K562 (cell line): ENCODE measurements around the gene AGPAT1. TPM values are rescaled to one million over a fixed set of nuclear protein-coding genes. Genes with fewer than 3 reads are reported as not detected.

Experiments used
- AFF1 ChIP-seq, 2 experiments: fragments of 450-650 bp; IDR thresholded peaks; 2 replicates each; pipeline ENCODE4 v1.6.1; 2018; ENCODE audit warnings: mild to moderate bottlenecking in 2 of 2, low read depth in 1 of 2; ENCODE audit not compliant: partially characterized antibody in 2 of 2
- BDP1 ChIP-seq: IDR thresholded peaks from 3 replicates; pipeline ENCODE4 v1.6.1; 2011; ENCODE audit not compliant: insufficient read length, insufficient read depth
- CBFA2T2 ChIP-seq: fragments of 450-650 bp; conservative IDR thresholded peaks from 2 replicates; pipeline ENCODE4 v1.6.1; 2017; ENCODE audit warnings: mild to moderate bottlenecking
- FOXK2 ChIP-seq, 2 experiments: fragments of 450-650 bp; IDR thresholded peaks in 1 of 2; conservative IDR thresholded peaks in 1 of 2; 2 replicates each; pipeline ENCODE4 v1.6.1; 2016; ENCODE audit warnings: low read depth in 2 of 2, mild to moderate bottlenecking in 1 of 2
- NR2C2 ChIP-seq, 2 experiments: fragments of 200-800 bp in 1 of 2; sonication (Bioruptor generic) in 1 of 2; sonication (generic) in 1 of 2; formaldehyde crosslinking in 1 of 2; IDR thresholded peaks; 2 replicates each; pipeline versions ENCODE4 v1.6.1 to v1.8.0; 2016 to 2022; ENCODE audit warnings: mild to moderate bottlenecking in 1 of 2, missing compliant biosample characterization in 1 of 2, missing genetic modification characterization in 1 of 2, missing genetic modification reagents in 1 of 2
- NRF1 ChIP-seq, 2 experiments: fragments of 450-650 bp; IDR thresholded peaks in 1 of 2; conservative IDR thresholded peaks in 1 of 2; 2 replicates each; pipeline ENCODE4 v1.6.1; 2014; ENCODE audit warnings: mild to moderate bottlenecking in 2 of 2
- PCBP1 ChIP-seq: fragments of 200-400 bp; formaldehyde crosslinking; IDR thresholded peaks from 2 replicates; pipeline ENCODE4 v1.6.1; 2018; ENCODE audit warnings: mild to moderate bottlenecking, low read depth, low read length; ENCODE audit not compliant: poor library complexity, severe bottlenecking
- PHB ChIP-seq: fragments of 250-450 bp; sonication (Bioruptor Pico); IDR thresholded peaks from 2 replicates; pipeline ENCODE4 v1.5.0; 2021
- POLR2A ChIP-seq: fragments of 450-650 bp; conservative IDR thresholded peaks from 2 replicates; pipeline ENCODE4 v1.6.1; 2016
- PYGO2 ChIP-seq: fragments of 450-650 bp; IDR thresholded peaks from 2 replicates; pipeline ENCODE4 v1.6.1; 2016; ENCODE audit warnings: mild to moderate bottlenecking, missing genetic modification characterization, moderate library complexity, missing compliant biosample characterization
- RBFOX2 ChIP-seq: fragments of 200-400 bp; formaldehyde crosslinking; IDR thresholded peaks from 2 replicates; pipeline ENCODE4 v1.6.1; 2017; ENCODE audit warnings: low read depth, mild to moderate bottlenecking, low read length, moderate library complexity
- USF2 ChIP-seq: sonication (generic); formaldehyde crosslinking; IDR thresholded peaks from 2 replicates; pipeline ENCODE4 v1.5.0; 2020; ENCODE audit warnings: missing genetic modification reagents
- ZNF146 ChIP-seq: IDR thresholded peaks from one replicate; pipeline ENCODE4 v1.6.1; 2018; ENCODE audit warnings: missing compliant biosample characterization; ENCODE audit not compliant: unreplicated experiment
- ZNF212 ChIP-seq: fragments of 450-650 bp; formaldehyde crosslinking; IDR thresholded peaks from 2 replicates; pipeline ENCODE4 v1.4.0; 2020; ENCODE audit warnings: mild to moderate bottlenecking
- ZNF311 ChIP-seq: fragments of 250-450 bp; sonication (Bioruptor Pico); IDR thresholded peaks from 2 replicates; pipeline ENCODE4 v1.4.0; 2020; ENCODE audit warnings: mild to moderate bottlenecking, moderate library complexity
- polyA plus RNA-seq, 8 experiments: library from polyadenylated mRNA; depleted of rRNA in 4 of 8; stranded (reverse) in 5 of 8; unstranded in 3 of 8; fragments of >200 nt; fragmentation: Nextera tagmentation in 2 of 8; fragmentation: Illumina TruSeq in 1 of 8; extraction: Ambion mirVana in 2 of 8; extraction: Trizol in 1 of 8; gene quantifications; 2 replicates each; pipeline versions ENCODE4 v1.2.1 to v1.2.3, GENCODE V29; 2011 to 2014; ENCODE audit warnings: inconsistent platforms in 1 of 8, missing spikeins in 1 of 8
- total RNA-seq, 7 experiments: library from RNA; depleted of rRNA in 6 of 7; stranded (reverse); fragments of >200 nt in 6 of 7; fragmentation: Illumina TruSeq in 2 of 7; extraction: Trizol in 2 of 7; gene quantifications; 2 replicates each; pipeline versions ENCODE4 v1.2.1 to v1.2.3, GENCODE V29; 2011 to 2021; ENCODE audit warnings: low replicate concordance in 1 of 7
- TF ChIP-seq, protein P1 (sequence below): fragments of 450-650 bp; formaldehyde crosslinking; IDR thresholded peaks from 2 replicates; pipeline ENCODE4 v1.4.0; 2020; ENCODE audit warnings: mild to moderate bottlenecking, moderate library complexity
- TF ChIP-seq, protein P2 (sequence below): sonication (generic); formaldehyde crosslinking; IDR thresholded peaks from 2 replicates; pipeline ENCODE4 v1.8.0; 2022; ENCODE audit warnings: mild to moderate bottlenecking, missing genetic modification reagents

The AGPAT1 gene
- total and polyA plus RNA-seq, 9 of the 15 experiments (the other 6 are each of a cell fraction or from before 2014, with no cell fraction given) = 37.9 to 176 (median 69.4) TPM

- no peak for TF ChIP-seq USF2 (CRISPR knock-in tag)
- TF ChIP-seq PYGO2 (tag) = no peak; the same call in 1 of the 2 replicates
- TF ChIP-seq FOXK2 (conservative IDR thresholded peaks at IDR 0.05 in 1 of 2, IDR thresholded peaks at IDR 0.05 in 1 of 2; ENCODE audit: low read depth in 2 of 2) = peak; percentile 87 to 90
- peak; percentile 68 for TF ChIP-seq RBFOX2
- TF ChIP-seq CBFA2T2 = no peak
- TF ChIP-seq ZNF311 (CRISPR knock-in tag) = no peak
- peak; percentile 77 for TF ChIP-seq POLR2A
- TF ChIP-seq, protein P1, sequence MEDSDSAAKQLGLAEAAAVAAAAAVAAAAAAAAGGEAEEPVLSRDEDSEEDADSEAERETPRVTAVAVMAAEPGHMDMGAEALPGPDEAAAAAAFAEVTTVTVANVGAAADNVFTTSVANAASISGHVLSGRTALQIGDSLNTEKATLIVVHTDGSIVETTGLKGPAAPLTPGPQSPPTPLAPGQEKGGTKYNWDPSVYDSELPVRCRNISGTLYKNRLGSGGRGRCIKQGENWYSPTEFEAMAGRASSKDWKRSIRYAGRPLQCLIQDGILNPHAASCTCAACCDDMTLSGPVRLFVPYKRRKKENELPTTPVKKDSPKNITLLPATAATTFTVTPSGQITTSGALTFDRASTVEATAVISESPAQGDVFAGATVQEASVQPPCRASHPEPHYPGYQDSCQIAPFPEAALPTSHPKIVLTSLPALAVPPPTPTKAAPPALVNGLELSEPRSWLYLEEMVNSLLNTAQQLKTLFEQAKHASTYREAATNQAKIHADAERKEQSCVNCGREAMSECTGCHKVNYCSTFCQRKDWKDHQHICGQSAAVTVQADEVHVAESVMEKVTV (CRISPR knock-in tag) = no peak
- no peak for TF ChIP-seq BDP1
- no peak for TF ChIP-seq PCBP1
- peak; percentile 97 for TF ChIP-seq NRF1 (conservative IDR thresholded peaks at IDR 0.05 in 1 of 2, IDR thresholded peaks at IDR 0.05 in 1 of 2)
- no peak for TF ChIP-seq NR2C2 (CRISPR knock-in tag; IDR thresholded peaks at IDR 0.05)
- TF ChIP-seq NR2C2 (tag; IDR thresholded peaks at IDR 0.05) = peak; percentile 93
- TF ChIP-seq ZNF212 (CRISPR knock-in tag) = no peak
- no peak for TF ChIP-seq PHB
- TF ChIP-seq, protein P2, sequence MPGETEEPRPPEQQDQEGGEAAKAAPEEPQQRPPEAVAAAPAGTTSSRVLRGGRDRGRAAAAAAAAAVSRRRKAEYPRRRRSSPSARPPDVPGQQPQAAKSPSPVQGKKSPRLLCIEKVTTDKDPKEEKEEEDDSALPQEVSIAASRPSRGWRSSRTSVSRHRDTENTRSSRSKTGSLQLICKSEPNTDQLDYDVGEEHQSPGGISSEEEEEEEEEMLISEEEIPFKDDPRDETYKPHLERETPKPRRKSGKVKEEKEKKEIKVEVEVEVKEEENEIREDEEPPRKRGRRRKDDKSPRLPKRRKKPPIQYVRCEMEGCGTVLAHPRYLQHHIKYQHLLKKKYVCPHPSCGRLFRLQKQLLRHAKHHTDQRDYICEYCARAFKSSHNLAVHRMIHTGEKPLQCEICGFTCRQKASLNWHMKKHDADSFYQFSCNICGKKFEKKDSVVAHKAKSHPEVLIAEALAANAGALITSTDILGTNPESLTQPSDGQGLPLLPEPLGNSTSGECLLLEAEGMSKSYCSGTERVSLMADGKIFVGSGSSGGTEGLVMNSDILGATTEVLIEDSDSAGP (CRISPR knock-in tag) = no peak
- TF ChIP-seq AFF1 (IDR thresholded peaks at IDR 0.05; ENCODE audit: low read depth in 1 of 2, partially characterized antibody in 2 of 2) = no peak
- no peak for TF ChIP-seq ZNF146 (CRISPR knock-in tag)
Measured at GRCh38 chr6:32177788-32178546, 2.1 kb upstream of the AGPAT1 start, which contains the start of gene RNF5 (continued).
